CD4-positive, alpha-beta memory T cell (primary cell): ENCODE measurements around the gene EME1. TPM values are rescaled to one million over a fixed set of nuclear protein-coding genes. Genes with fewer than 3 reads are reported as not detected.
"Not testable (repeated sequence)": the region's sequence is repeated elsewhere in the genome, so short reads cannot be mapped to it uniquely, and the experiment has no call there.

Source experiments
- CTCF ChIA-PET: fragments of 350-600 bp; sonication (Branson Sonifier 250); formaldehyde crosslinking; loops from one replicate; lab custom pipeline; 2021; ENCODE audit warnings: inconsistent platforms; ENCODE audit not compliant: partially characterized antibody; lab: Charles Lee
- POLR2A ChIA-PET: fragments of 350-600 bp; sonication (Branson Sonifier 250); formaldehyde crosslinking; loops from one replicate; lab custom pipeline; 2021; ENCODE audit not compliant: partially characterized antibody; lab: Charles Lee
- DNase-seq, 5 donors: peaks; one replicate each; pipeline versions ENCODE4 v3.0.0 to v3.0.0-alpha.2; 2020 to 2022; ENCODE audit warnings: mixed read lengths in 1 of 5
- H3K27ac ChIP-seq: one replicate; pipeline ENCODE4 v1.7.0; 2013; ENCODE audit warnings: low read depth, low read length
- H3K27me3 ChIP-seq: 2 replicates; pipeline ENCODE4 v1.7.0; 2013; ENCODE audit warnings: mild to moderate bottlenecking, low read length, moderate library complexity; ENCODE audit not compliant: insufficient read depth
- H3K36me3 ChIP-seq: 2 replicates; pipeline ENCODE4 v1.7.0; 2013; ENCODE audit warnings: mild to moderate bottlenecking, low read length, moderate library complexity; ENCODE audit not compliant: insufficient read depth
- H3K4me1 ChIP-seq: 2 replicates; pipeline ENCODE4 v1.7.0; 2013; ENCODE audit warnings: mild to moderate bottlenecking, low read length, moderate library complexity; ENCODE audit not compliant: insufficient read depth
- H3K4me3 ChIP-seq, 2 donors: one replicate each; pipeline ENCODE4 v1.7.0; 2013; ENCODE audit warnings: low read length in 2 of 2, mild to moderate bottlenecking in 1 of 2
- H3K9me3 ChIP-seq, 2 donors: one replicate each; pipeline ENCODE4 v1.7.0; 2013; ENCODE audit warnings: low read length in 2 of 2, control low read depth in 1 of 2; ENCODE audit not compliant: control insufficient read depth in 1 of 2
- H3K27ac Mint-ChIP-seq, 7 donors: one replicate each; pipeline ENCODE4 v1.8.0; 2020 to 2021; ENCODE audit warnings: mixed read lengths in 7 of 7, mild to moderate bottlenecking in 6 of 7, inconsistent platforms in 3 of 7, moderate library complexity in 3 of 7
- H3K27me3 Mint-ChIP-seq, 2 donors: one replicate each; pipeline ENCODE4 v1.8.0; 2020 to 2021; ENCODE audit warnings: mixed read lengths in 2 of 2
- H3K36me3 Mint-ChIP-seq, 2 donors: one replicate each; pipeline ENCODE4 v1.8.0; 2020 to 2021; ENCODE audit warnings: mixed read lengths in 2 of 2, inconsistent platforms in 1 of 2, mild to moderate bottlenecking in 1 of 2
- H3K4me1 Mint-ChIP-seq, 4 donors: one replicate each; pipeline ENCODE4 v1.8.0; 2020 to 2021; ENCODE audit warnings: mixed read lengths in 4 of 4, mild to moderate bottlenecking in 1 of 4
- H3K4me3 Mint-ChIP-seq, 8 donors: one replicate each; pipeline ENCODE4 v1.8.0; 2020 to 2021; ENCODE audit warnings: mixed read lengths in 8 of 8, mild to moderate bottlenecking in 7 of 8, moderate library complexity in 6 of 8, inconsistent platforms in 3 of 8
- H3K9me3 Mint-ChIP-seq, 8 donors: one replicate each; pipeline ENCODE4 v1.8.0; 2020 to 2021; ENCODE audit warnings: mixed read lengths in 8 of 8, mild to moderate bottlenecking in 5 of 8, inconsistent platforms in 3 of 8, moderate library complexity in 1 of 8
- intact Hi-C: fragments of 100-400 bp; cut with micrococcal nuclease; formaldehyde crosslinking; loops from one replicate; pipeline ENCODE4 v1.15.1; 2023
- polyA plus RNA-seq, 2 donors: library from polyadenylated mRNA; unstranded; fragments of 300-500 nt; fragmentation: Illumina TruSeq; gene quantifications; one replicate each; pipeline ENCODE4 v1.2.3, GENCODE V29; 2021
- total RNA-seq, 2 experiments: library from RNA; stranded (reverse); gene quantifications; one replicate each; pipeline ENCODE4 v1.2.3, GENCODE V29; 2021

EME1 gene
- total and polyA plus RNA-seq, 4 experiments from 2014 or later = 0.13 to 0.89 (median 0.41) TPM; not detected in 1

DNA sequence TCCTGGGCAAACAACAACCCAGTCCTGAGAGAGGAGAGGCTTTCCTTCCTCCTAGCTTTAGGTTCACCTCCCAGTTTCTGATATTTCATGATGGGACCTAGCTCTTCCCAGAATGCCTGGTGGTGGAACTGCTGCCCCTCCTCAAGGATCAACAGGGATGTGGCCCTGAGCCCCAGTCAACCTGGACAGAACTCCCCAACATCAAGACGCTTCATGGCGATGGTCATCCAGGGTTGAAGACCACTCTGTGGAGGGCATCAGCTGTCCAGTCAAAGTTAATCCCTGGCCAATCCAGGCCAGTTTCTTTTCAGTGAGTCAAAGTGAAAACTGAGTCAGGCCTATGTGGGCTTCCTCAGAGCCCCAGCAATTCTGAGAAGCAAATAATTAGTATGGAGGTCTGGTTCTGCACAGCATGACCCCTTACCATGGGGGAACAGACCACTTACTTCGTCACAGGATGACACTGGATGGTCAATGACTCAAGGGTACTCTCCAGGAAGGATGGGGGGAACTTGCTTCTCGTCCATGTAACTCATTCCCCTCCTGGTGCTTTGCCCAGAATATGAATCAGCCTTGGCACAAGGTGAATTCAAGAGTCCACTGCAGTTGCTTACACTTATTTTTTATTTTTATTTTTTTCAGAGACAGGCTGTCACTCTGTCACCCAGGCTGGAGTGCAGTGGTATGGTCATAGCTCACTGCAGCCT lies 41.8 kb upstream of the EME1 start:
- CTCF ChIA-PET = interaction anchor here (1.3 to 2.0 kb wide), 2 partner anchors 11 to 31 kb away, joined by 3 to 7 read pairs; no protein-coding TSS in a partner anchor
- peaks cover 4% of the 10 kb centered on the region for H3K27me3 ChIP-seq
- no peak overlapping the region for H3K27ac ChIP-seq
- DNase-seq = no peak
- H3K4me3 ChIP-seq = no peak overlapping the region
- no peaks in the 10 kb centered on the region for H3K4me1 ChIP-seq
- no peaks in the 10 kb centered on the region for H3K36me3 ChIP-seq
- no peak overlapping the region for H3K27ac Mint-ChIP-seq
- intact Hi-C loops = no loop called here
- H3K4me3 Mint-ChIP-seq = no peak overlapping the region
- H3K9me3 Mint-ChIP-seq = no peaks in the 10 kb centered on the region
- POLR2A ChIA-PET = no interaction called here
- H3K27me3 Mint-ChIP-seq = peaks cover 7 to 8% of the 10 kb centered on the region in 2 donors
- H3K36me3 Mint-ChIP-seq = no peaks in the 10 kb centered on the region
- H3K4me1 Mint-ChIP-seq = peaks cover 0 to 13% (median 1%) of the 10 kb centered on the region in 4 donors
- H3K9me3 ChIP-seq = no peaks in the 10 kb centered on the region

- intact Hi-C loops = no loop called here
- Mint-ChIP-seq H3K4me1 (peaks cover 0 to 9% (median 1%) of the 10 kb centered on the region in 4 donors), H3K27me3 (peaks cover 7 to 8% of the 10 kb centered on the region in 2 donors), H3K27ac (peak overlapping the region in 1 of 7 donors; percentile 37), H3K4me3 (no peak overlapping the region), H3K36me3 (no peaks in the 10 kb centered on the region), H3K9me3 (no peaks in the 10 kb centered on the region)
- Histone ChIP-seq H3K27me3 (peaks cover 4% of the 10 kb centered on the region), H3K9me3 (no peaks in the 10 kb centered on the region), H3K36me3 (no peaks in the 10 kb centered on the region), H3K4me3 (no peak overlapping the region), H3K4me1 (no peaks in the 10 kb centered on the region), H3K27ac (no peak overlapping the region)
- CTCF ChIA-PET = interaction anchor here (2.0 kb wide), 1 partner anchor 30 kb away, joined by 7 read pairs; no protein-coding TSS in a partner anchor
- POLR2A ChIA-PET = no interaction called here
- DNase-seq = no peak
Measured at GRCh38 chr17:50332196-50332595, 40.8 kb upstream of the EME1 start.

- H3K4me1 ChIP-seq, H3K27ac ChIP-seq, H3K27me3 Mint-ChIP-seq, DNase-seq, H3K27ac Mint-ChIP-seq, intact Hi-C loops, H3K36me3 Mint-ChIP-seq, POLR2A ChIA-PET, H3K9me3 Mint-ChIP-seq, H3K4me3 ChIP-seq, H3K4me1 Mint-ChIP-seq, H3K36me3 ChIP-seq, H3K27me3 ChIP-seq, H3K9me3 ChIP-seq, CTCF ChIA-PET: not testable (repeated sequence)
- H3K4me3 Mint-ChIP-seq = peak overlapping the region in 1 of 8 donors; percentile 70
Measured at GRCh38 chr17:50333291-50334057, 39.6 kb upstream of the EME1 start.

DNA sequence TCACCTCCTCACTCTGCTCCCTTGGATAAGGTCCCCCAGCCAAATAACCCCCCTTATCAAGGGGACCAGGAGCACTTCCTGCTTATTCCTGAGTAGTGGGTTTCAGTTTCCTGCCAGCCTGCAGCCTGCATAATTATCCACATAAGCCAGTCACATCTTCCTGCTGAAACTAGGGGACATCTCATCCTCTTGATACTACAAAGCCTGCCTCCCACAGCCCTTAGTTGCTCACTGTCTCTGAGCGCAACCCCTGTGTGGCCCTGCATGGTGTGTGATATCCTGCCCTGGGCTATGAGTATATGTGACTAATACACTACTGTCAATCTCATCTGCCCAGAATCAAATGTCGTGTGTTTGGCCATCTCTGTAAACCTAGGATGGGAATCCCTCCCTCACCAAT lies 35.1 kb upstream of the EME1 start:
- Histone ChIP-seq H3K27ac (no peak overlapping the region), H3K9me3 (no peaks in the 10 kb centered on the region), H3K36me3 (no peaks in the 10 kb centered on the region), H3K4me3 (no peak overlapping the region), H3K4me1 (no peaks in the 10 kb centered on the region), H3K27me3 (peaks cover 4% of the 10 kb centered on the region)
- peaks cover 0 to 9% of the 10 kb centered on the region in 2 donors for H3K36me3 Mint-ChIP-seq
- ChIA-PET CTCF (no interaction called here), POLR2A (no interaction called here)
- intact Hi-C loops = no loop called here
- peaks cover 0 to 3% of the 10 kb centered on the region in 2 donors for H3K27me3 Mint-ChIP-seq
- no peak overlapping the region for H3K27ac Mint-ChIP-seq
- peaks cover 0 to 9% (median 1%) of the 10 kb centered on the region in 4 donors for H3K4me1 Mint-ChIP-seq
- H3K9me3 Mint-ChIP-seq = peaks cover 0 to 15% (median 8%) of the 10 kb centered on the region in 8 donors
- DNase-seq = no peak
- H3K4me3 Mint-ChIP-seq = no peak overlapping the region

DNA sequence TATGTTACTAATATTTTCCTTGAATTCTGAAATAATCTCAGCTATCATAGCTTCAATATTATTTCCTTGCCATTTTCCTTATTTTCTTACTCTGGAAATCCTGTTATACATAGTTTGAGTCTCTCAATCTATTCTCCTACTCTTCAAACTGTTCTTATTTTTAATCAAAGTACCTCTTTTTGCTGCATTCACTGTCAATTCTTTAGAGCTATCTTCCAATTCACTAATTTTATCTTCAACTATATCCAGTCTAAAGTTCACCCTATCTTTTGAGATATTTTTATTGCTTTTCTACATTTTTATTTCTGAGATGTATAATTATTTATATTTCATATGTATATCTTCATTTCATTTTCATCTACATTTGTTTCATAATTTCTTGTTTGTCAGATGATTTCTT lies 34.4 kb upstream of the EME1 start:
- H3K9me3 ChIP-seq = no peaks in the 10 kb centered on the region
- POLR2A ChIA-PET = no interaction called here
- no peak overlapping the region for H3K27ac Mint-ChIP-seq

DNA sequence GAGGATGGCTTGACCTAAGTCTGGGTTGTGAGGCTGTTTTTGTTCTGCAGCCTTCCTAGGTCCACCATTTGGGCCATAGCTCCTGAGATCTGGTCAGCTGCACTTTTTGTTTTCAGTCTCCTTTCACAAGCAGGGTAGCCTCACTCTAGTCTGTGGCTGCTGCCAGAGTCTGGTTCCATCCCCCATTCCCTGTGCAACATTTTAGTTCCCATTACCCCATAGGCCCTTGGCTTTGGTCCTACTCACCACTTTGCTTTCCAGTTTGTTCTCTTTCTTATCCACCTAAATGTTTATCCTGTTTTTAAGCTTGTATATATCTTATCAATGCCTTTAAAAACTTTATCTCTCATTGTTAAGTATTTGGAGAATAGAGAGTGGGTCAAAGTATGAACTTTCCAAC lies 33.6 kb upstream of the EME1 start:
- DNase-seq = no peak
- peaks cover 0 to 2% (median 1%) of the 10 kb centered on the region in 4 donors for H3K4me1 Mint-ChIP-seq
- intact Hi-C loops = no loop called here
- no peak overlapping the region for H3K4me3 ChIP-seq
- H3K4me1 ChIP-seq = no peaks in the 10 kb centered on the region
- H3K36me3 Mint-ChIP-seq = peaks cover 0 to 9% of the 10 kb centered on the region in 2 donors
- H3K27ac Mint-ChIP-seq = no peak overlapping the region
- H3K27me3 ChIP-seq = peaks cover 4% of the 10 kb centered on the region
- peaks cover 0 to 3% of the 10 kb centered on the region in 2 donors for H3K27me3 Mint-ChIP-seq
- H3K9me3 Mint-ChIP-seq = peaks cover 0 to 15% (median 8%) of the 10 kb centered on the region in 8 donors
- H3K27ac ChIP-seq = no peak overlapping the region
- H3K4me3 Mint-ChIP-seq = no peak overlapping the region
- H3K9me3 ChIP-seq = no peaks in the 10 kb centered on the region
- POLR2A ChIA-PET = no interaction called here
- H3K36me3 ChIP-seq = no peaks in the 10 kb centered on the region
- CTCF ChIA-PET = interaction anchor here (0.9 to 1.4 kb wide), 2 partner anchors 21 to 23 kb away, joined by 3 read pairs; no protein-coding TSS in a partner anchor

More for the DNA sequence above, 34.4 kb upstream of the EME1 start:
- peaks cover 4% of the 10 kb centered on the region for H3K27me3 ChIP-seq
- H3K36me3 ChIP-seq = no peaks in the 10 kb centered on the region
- H3K4me3 ChIP-seq = no peak overlapping the region
- peaks cover 0 to 15% (median 8%) of the 10 kb centered on the region in 8 donors for H3K9me3 Mint-ChIP-seq
- intact Hi-C loops = no loop called here
- H3K4me1 Mint-ChIP-seq = peaks cover 0 to 4% (median 1%) of the 10 kb centered on the region in 4 donors
- no peak overlapping the region for H3K4me3 Mint-ChIP-seq
- H3K36me3 Mint-ChIP-seq = peaks cover 0 to 9% of the 10 kb centered on the region in 2 donors
- peaks cover 0 to 3% of the 10 kb centered on the region in 2 donors for H3K27me3 Mint-ChIP-seq
- CTCF ChIA-PET = interaction anchor here (0.9 kb wide), 1 partner anchor 24 kb away, joined by 3 read pairs; no protein-coding TSS in a partner anchor
- no peak for DNase-seq
- no peak overlapping the region for H3K27ac ChIP-seq
- H3K4me1 ChIP-seq = no peaks in the 10 kb centered on the region
